Neural cell (in vitro differentiated cells): ENCODE results near the gene RPS27L.

Source experiments
- CTCF ChIP-seq: fragments of 450-650 bp; IDR thresholded peaks from 2 replicates; pipeline ENCODE4 v1.5.1; 2014; ENCODE audit warnings: antibody characterized with exemption, mild to moderate bottlenecking, moderate library complexity; ENCODE audit not compliant: poor library complexity, severe bottlenecking
- EP300 ChIP-seq: fragments of 450-650 bp; conservative IDR thresholded peaks from 2 replicates; pipeline ENCODE4 v1.6.1; 2014; ENCODE audit warnings: antibody characterized with exemption, mild to moderate bottlenecking, moderate library complexity; ENCODE audit not compliant: poor library complexity, severe bottlenecking
- EZH2 ChIP-seq: fragments of 200-600, 300-800 bp; shearing (Covaris generic), sonication (generic); IDR thresholded peaks from 2 replicates; pipeline ENCODE4 v1.6.1; 2014; ENCODE audit warnings: antibody characterized with exemption, low read length, borderline replicate concordance, mild to moderate bottlenecking; ENCODE audit not compliant: insufficient read depth, poor library complexity, severe bottlenecking
- POLR2AphosphoS5 ChIP-seq: IDR thresholded peaks from 2 replicates; pipeline ENCODE4 v1.6.1; 2012
- RAD21 ChIP-seq: fragments of 450-650 bp; conservative IDR thresholded peaks from 2 replicates; pipeline ENCODE4 v1.6.1; 2014; ENCODE audit warnings: antibody characterized with exemption, mild to moderate bottlenecking, moderate library complexity
- REST ChIP-seq: IDR thresholded peaks from 2 replicates; pipeline ENCODE4 v1.6.1; 2012; ENCODE audit warnings: borderline replicate concordance
- SMC3 ChIP-seq: fragments of 450-650 bp; conservative IDR thresholded peaks from 2 replicates; pipeline ENCODE4 v1.6.1; 2014; ENCODE audit warnings: antibody characterized with exemption, mild to moderate bottlenecking, moderate library complexity; ENCODE audit not compliant: poor library complexity
- TAF1 ChIP-seq: IDR thresholded peaks from 2 replicates; pipeline ENCODE4 v1.6.1; 2012; ENCODE audit warnings: low read depth

GRCh38 chr15:63190769-63191649 is 33.7 kb upstream of the RPS27L start:
- no peak for TF ChIP-seq CTCF
- no peak for TF ChIP-seq EP300
- no peak for TF ChIP-seq EZH2
- no peak for TF ChIP-seq RAD21
- no peak for TF ChIP-seq POLR2AphosphoS5
- no peak for TF ChIP-seq SMC3
- no peak for TF ChIP-seq TAF1
- TF ChIP-seq REST = no peak
